HG02970 (cell line): ENCODE data around the gene EFNA5.
"Not testable (repeated sequence)": the region's sequence is repeated elsewhere in the genome, so short reads cannot be mapped to it uniquely, and the experiment has no call there.

Experiments used
- ATAC-seq: cut with Tn5 transposase; IDR thresholded peaks from one replicate; pipeline ENCODE4 v1.9.1; 2021; ENCODE audit warnings: mild to moderate bottlenecking, moderate library complexity, moderate number of reproducible peaks; ENCODE audit not compliant: unreplicated experiment, low FRiP score

The EFNA5 gene

GRCh38 chr5:107444300-107444699 is 226.4 kb downstream of the EFNA5 start:
- ATAC-seq: no peak

GRCh38 chr5:107443897-107444296 is 226.8 kb downstream of the EFNA5 start:
- ATAC-seq: no peak

- ATAC-seq: no peak
Measured at GRCh38 chr5:107442452-107442851, 228.3 kb downstream of the EFNA5 start.

GRCh38 chr5:107439832-107440231 is 230.9 kb downstream of the EFNA5 start:
- ATAC-seq: no peak

- ATAC-seq: no peak
Measured at GRCh38 chr5:107437986-107438510, 232.7 kb downstream of the EFNA5 start.

- ATAC-seq: no peak
Measured at GRCh38 chr5:107437154-107437553, 233.6 kb downstream of the EFNA5 start.

- no peak for ATAC-seq
Measured at GRCh38 chr5:107436201-107436600, 234.5 kb downstream of the EFNA5 start.

- no peak for ATAC-seq
Measured at GRCh38 chr5:107435061-107435460, 235.7 kb downstream of the EFNA5 start.

- not testable (repeated sequence) for ATAC-seq
Measured at GRCh38 chr5:107433646-107434045, 237.1 kb downstream of the EFNA5 start.

- no peak for ATAC-seq
Measured at GRCh38 chr5:107431998-107432397, 238.7 kb downstream of the EFNA5 start.

GRCh38 chr5:107431536-107431935 is 239.2 kb downstream of the EFNA5 start:
- no peak for ATAC-seq

- ATAC-seq: no peak
Measured at GRCh38 chr5:107430071-107430625, 240.6 kb downstream of the EFNA5 start.

- no peak for ATAC-seq
Measured at GRCh38 chr5:107428303-107428813, 242.4 kb downstream of the EFNA5 start.

- ATAC-seq: no peak
Measured at GRCh38 chr5:107426872-107427271, 243.9 kb downstream of the EFNA5 start.

- no peak for ATAC-seq
Measured at GRCh38 chr5:107426209-107426608, 244.5 kb downstream of the EFNA5 start.

- ATAC-seq: no peak
Measured at GRCh38 chr5:107425541-107426031, 245.2 kb downstream of the EFNA5 start.

- no peak for ATAC-seq
Measured at GRCh38 chr5:107424491-107424890, 246.2 kb downstream of the EFNA5 start.

GRCh38 chr5:107422494-107422893 is 248.2 kb downstream of the EFNA5 start:
- no peak for ATAC-seq

GRCh38 chr5:107419498-107419897 is 251.2 kb downstream of the EFNA5 start:
- no peak for ATAC-seq

- ATAC-seq: no peak
Measured at GRCh38 chr5:107418902-107419301, 251.8 kb downstream of the EFNA5 start.

- no peak for ATAC-seq
Measured at GRCh38 chr5:107418071-107418470, 252.7 kb downstream of the EFNA5 start.

GRCh38 chr5:107415762-107416161 is 255.0 kb downstream of the EFNA5 start:
- no peak for ATAC-seq
